Caco-2 (cell line): Measurements from ENCODE around the gene CMSS1. TPM values are rescaled to one million over a fixed set of nuclear protein-coding genes. Genes with fewer than 3 reads are reported as not detected.

ENCODE experiments used
- BruUV-seq: library from RNA; stranded (reverse); fragments of 400-500 nt; replicated peaks from 2 replicates; lab custom pipeline; 2021; lab: Mats Ljungman, UMichigan
- CTCF ChIA-PET: fragments of 300-600 bp; sonication (Branson Sonifier 250); formaldehyde crosslinking; loops from one replicate; lab custom pipeline; 2022; ENCODE audit warnings: antibody characterized with exemption; lab: Charles Lee
- POLR2A ChIA-PET: fragments of 300-600 bp; sonication (Branson Sonifier 250); formaldehyde crosslinking; loops from one replicate; lab custom pipeline; 2022; ENCODE audit warnings: antibody characterized with exemption; lab: Charles Lee
- DNase-seq, 2 experiments: peaks; one replicate each; pipeline versions ENCODE4 v3.0.0 to v3.0.0-alpha.2; 2020 to 2022
- H3K27me3 ChIP-seq: replicated peaks from 2 replicates; pipeline ENCODE4 v1.6.0; 2011; ENCODE audit warnings: low read length; ENCODE audit not compliant: control insufficient read depth, insufficient read depth
- H3K36me3 ChIP-seq: 2 replicates; pipeline ENCODE4 v1.5.1; 2011; ENCODE audit warnings: low read length; ENCODE audit not compliant: control insufficient read depth, insufficient read depth
- H3K4me1 ChIP-seq: fragments of 250-450 bp; sonication (Bioruptor Pico); 2 replicates; pipeline ENCODE4 v1.5.1; 2020; ENCODE audit warnings: mild to moderate bottlenecking
- H3K4me3 ChIP-seq: 2 replicates; pipeline ENCODE4 v1.5.1; 2011; ENCODE audit warnings: low read depth, mild to moderate bottlenecking, control low read depth, low read length
- H3K9me3 ChIP-seq: fragments of 250-450 bp; sonication (Bioruptor Pico); 2 replicates; pipeline ENCODE4 v1.5.1; 2020; ENCODE audit warnings: mild to moderate bottlenecking, moderate library complexity
- H3K27ac Mint-ChIP-seq: one replicate; pipeline ENCODE4 v1.8.0; 2022; ENCODE audit warnings: mixed read lengths; ENCODE audit not compliant: unreplicated experiment
- H3K27me3 Mint-ChIP-seq: one replicate; pipeline ENCODE4 v1.8.0; 2022; ENCODE audit warnings: mixed read lengths; ENCODE audit not compliant: insufficient read depth, unreplicated experiment
- H3K36me3 Mint-ChIP-seq: one replicate; pipeline ENCODE4 v1.8.0; 2022; ENCODE audit warnings: mild to moderate bottlenecking, mixed read lengths; ENCODE audit not compliant: insufficient read depth, unreplicated experiment
- H3K4me1 Mint-ChIP-seq: one replicate; pipeline ENCODE4 v1.8.0; 2022; ENCODE audit warnings: low read depth, mixed read lengths; ENCODE audit not compliant: unreplicated experiment
- H3K4me3 Mint-ChIP-seq: one replicate; pipeline ENCODE4 v1.8.0; 2022; ENCODE audit warnings: mild to moderate bottlenecking, moderate library complexity, mixed read lengths; ENCODE audit not compliant: unreplicated experiment
- H3K9me3 Mint-ChIP-seq: one replicate; pipeline ENCODE4 v1.8.0; 2022; ENCODE audit warnings: mixed read lengths; ENCODE audit not compliant: unreplicated experiment
- intact Hi-C: fragments of 100-400 bp; cut with micrococcal nuclease; formaldehyde crosslinking; loops from one replicate; pipeline ENCODE4 v1.10.0; 2022; ENCODE audit not compliant: unreplicated experiment
- total RNA-seq: library from RNA; stranded (reverse); gene quantifications from 2 replicates; pipeline ENCODE4 v1.2.3, GENCODE V29; 2022
- TF ChIP-seq, protein P1 (sequence below), 2 experiments: fragments of 200-600 bp in 1 of 2; IDR thresholded peaks; 1 replicate in 1 of 2; 2 replicates in 1 of 2; pipeline versions ENCODE4 v1.5.1 to v1.8.0; 2011 to 2022; ENCODE audit warnings: antibody characterized with exemption in 1 of 2, control low read depth in 1 of 2, inconsistent platforms in 1 of 2, low read depth in 1 of 2, low read length in 1 of 2, mild to moderate bottlenecking in 1 of 2, moderate library complexity in 1 of 2; ENCODE audit not compliant: insufficient read depth in 1 of 2, severe bottlenecking in 1 of 2, unreplicated experiment in 1 of 2

Gene CMSS1
- total RNA-seq, 1 experiment from 2014 or later = 54.4 TPM

DNA sequence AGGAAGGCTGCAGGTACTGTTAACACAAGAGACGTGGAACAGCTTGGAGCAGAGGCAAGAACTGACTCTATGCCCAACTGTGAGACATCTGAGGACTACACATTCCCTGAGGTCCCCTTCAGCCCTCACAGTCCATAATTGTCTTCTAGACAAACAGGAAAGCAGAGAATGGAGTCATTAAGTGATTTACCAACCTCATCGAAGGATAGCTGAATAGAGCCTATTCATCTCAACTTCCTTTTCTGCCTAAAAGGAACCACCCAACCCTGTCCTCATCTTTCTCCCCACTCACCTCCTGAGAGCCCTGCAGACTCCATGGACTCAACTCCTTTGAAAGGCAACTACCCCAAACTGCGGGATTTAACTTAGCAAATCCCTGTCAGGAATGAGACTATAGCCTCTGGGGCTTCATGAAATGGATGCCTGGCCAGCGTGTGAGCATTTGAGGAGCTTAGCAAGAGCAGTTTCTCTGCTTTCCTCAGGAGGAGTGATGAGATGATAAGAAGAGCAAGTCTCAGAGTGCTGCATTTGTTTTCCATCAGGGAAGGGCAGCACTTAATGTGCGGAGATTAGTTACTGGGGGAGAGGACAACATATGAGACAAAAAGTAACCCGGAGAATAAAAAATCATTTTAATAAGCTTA, 358.1 kb downstream of the CMSS1 start:
- ChIA-PET POLR2A (no interaction called here), CTCF (interaction anchor here (0.6 kb wide), 1 partner anchor 163 kb away, joined by 7 read pairs; no protein-coding TSS in a partner anchor)
- no peak overlapping the region for H3K4me3 Mint-ChIP-seq
- no peak overlapping the region for H3K27ac Mint-ChIP-seq
- peaks cover 23% of the 10 kb centered on the region for H3K36me3 Mint-ChIP-seq
- Histone ChIP-seq H3K36me3 (no peaks in the 10 kb centered on the region), H3K4me1 (no peaks in the 10 kb centered on the region), H3K9me3 (peaks cover 20% of the 10 kb centered on the region), H3K4me3 (no peak overlapping the region), H3K27me3 (no peaks in the 10 kb centered on the region)
- BruUV-seq = no TSS peak
- H3K4me1 Mint-ChIP-seq = no peaks in the 10 kb centered on the region
- H3K27me3 Mint-ChIP-seq = no peaks in the 10 kb centered on the region
- peaks cover 19% of the 10 kb centered on the region for H3K9me3 Mint-ChIP-seq
- intact Hi-C loops = no loop called here
- TF ChIP-seq, protein P1, sequence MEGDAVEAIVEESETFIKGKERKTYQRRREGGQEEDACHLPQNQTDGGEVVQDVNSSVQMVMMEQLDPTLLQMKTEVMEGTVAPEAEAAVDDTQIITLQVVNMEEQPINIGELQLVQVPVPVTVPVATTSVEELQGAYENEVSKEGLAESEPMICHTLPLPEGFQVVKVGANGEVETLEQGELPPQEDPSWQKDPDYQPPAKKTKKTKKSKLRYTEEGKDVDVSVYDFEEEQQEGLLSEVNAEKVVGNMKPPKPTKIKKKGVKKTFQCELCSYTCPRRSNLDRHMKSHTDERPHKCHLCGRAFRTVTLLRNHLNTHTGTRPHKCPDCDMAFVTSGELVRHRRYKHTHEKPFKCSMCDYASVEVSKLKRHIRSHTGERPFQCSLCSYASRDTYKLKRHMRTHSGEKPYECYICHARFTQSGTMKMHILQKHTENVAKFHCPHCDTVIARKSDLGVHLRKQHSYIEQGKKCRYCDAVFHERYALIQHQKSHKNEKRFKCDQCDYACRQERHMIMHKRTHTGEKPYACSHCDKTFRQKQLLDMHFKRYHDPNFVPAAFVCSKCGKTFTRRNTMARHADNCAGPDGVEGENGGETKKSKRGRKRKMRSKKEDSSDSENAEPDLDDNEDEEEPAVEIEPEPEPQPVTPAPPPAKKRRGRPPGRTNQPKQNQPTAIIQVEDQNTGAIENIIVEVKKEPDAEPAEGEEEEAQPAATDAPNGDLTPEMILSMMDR (IDR thresholded peaks at IDR 0.05; ENCODE audit: insufficient read depth in 1 of 2, low read depth in 1 of 2, low read length in 1 of 2, severe bottlenecking in 1 of 2, unreplicated experiment in 1 of 2) = no peak
- no peak for DNase-seq

DNA sequence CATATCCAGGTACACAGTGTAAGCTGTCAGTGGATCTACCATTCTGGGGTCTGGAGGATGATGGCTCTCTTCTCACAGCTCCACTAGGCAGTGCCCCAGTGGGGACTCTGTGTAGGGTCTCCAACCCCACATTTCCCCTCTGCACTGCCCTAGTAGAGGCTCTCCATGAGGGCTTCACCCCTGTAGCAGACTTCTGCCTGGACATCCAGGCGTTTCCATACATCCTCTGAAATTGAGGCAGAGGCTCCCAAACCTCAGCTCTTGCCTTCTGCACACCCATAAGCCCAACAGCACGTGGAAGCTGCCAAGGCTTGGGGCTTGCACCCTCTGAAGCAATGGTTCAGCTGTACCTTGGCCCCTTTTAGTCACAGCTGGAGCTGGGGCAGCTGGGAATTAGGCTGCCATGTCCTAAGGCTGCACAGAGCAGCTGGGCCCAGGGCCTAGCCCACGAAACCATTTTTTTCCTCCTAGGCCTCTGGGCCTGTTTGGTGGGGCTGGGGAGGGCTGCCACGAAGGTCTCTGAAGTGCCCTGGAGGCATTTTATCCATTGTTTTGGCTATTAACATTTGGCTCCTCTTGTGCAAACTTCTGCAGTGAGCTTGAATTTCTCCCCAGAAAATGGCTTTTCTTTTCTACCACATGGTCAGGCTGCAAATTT, 362.2 kb downstream of the CMSS1 start:
- DNase-seq = no peak
- no peak overlapping the region for H3K4me3 Mint-ChIP-seq
- ChIA-PET POLR2A (no interaction called here), CTCF (no interaction called here)
- Histone ChIP-seq H3K9me3 (peaks cover 20% of the 10 kb centered on the region), H3K27me3 (no peaks in the 10 kb centered on the region), H3K36me3 (no peaks in the 10 kb centered on the region), H3K4me3 (no peak overlapping the region), H3K4me1 (no peaks in the 10 kb centered on the region)
- H3K9me3 Mint-ChIP-seq = peaks cover 19% of the 10 kb centered on the region
- intact Hi-C loops = no loop called here
- H3K27me3 Mint-ChIP-seq = no peaks in the 10 kb centered on the region
- BruUV-seq = no TSS peak
- TF ChIP-seq, protein P1 (IDR thresholded peaks at IDR 0.05; ENCODE audit: insufficient read depth in 1 of 2, low read depth in 1 of 2, low read length in 1 of 2, severe bottlenecking in 1 of 2, unreplicated experiment in 1 of 2) = no peak
- H3K27ac Mint-ChIP-seq = no peak overlapping the region
- H3K4me1 Mint-ChIP-seq = no peaks in the 10 kb centered on the region
- peaks cover 23% of the 10 kb centered on the region for H3K36me3 Mint-ChIP-seq

DNA sequence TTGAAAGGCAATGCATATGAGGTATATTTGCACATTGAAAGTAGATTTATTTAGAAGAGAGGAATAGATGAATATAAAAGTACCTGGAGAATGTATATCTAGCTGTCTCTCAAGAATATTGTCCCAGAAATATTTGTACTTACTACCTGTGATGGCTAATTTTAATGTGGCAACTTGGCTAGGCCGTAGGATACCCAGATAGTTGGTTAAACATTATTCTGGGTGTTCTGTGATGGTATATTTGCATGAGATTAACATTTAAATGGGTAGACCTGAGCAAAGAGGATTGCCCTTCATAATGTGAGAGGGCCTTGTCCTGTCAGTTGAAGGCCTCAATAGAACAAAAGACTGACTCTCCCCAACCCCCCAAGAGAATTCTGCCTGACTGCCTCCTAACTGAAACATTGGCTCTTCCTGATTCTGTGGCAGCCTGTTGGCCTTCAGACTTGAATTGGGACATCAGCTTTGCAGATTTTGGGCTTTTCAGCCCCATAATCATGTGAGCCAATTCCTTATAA, 366.0 kb downstream of the CMSS1 start:
- H3K4me3 ChIP-seq = no peak overlapping the region
- Mint-ChIP-seq H3K4me1 (no peaks in the 10 kb centered on the region), H3K27me3 (no peaks in the 10 kb centered on the region), H3K4me3 (no peak overlapping the region), H3K27ac (no peak overlapping the region), H3K9me3 (peaks cover 16% of the 10 kb centered on the region), H3K36me3 (peaks cover 20% of the 10 kb centered on the region)
- intact Hi-C loops = no loop called here
- no peak for DNase-seq
- BruUV-seq = no TSS peak
- peaks cover 12% of the 10 kb centered on the region for H3K9me3 ChIP-seq
- no peaks in the 10 kb centered on the region for H3K4me1 ChIP-seq
- TF ChIP-seq, protein P1 (IDR thresholded peaks at IDR 0.05; ENCODE audit: insufficient read depth in 1 of 2, low read depth in 1 of 2, low read length in 1 of 2, severe bottlenecking in 1 of 2, unreplicated experiment in 1 of 2) = no peak
- ChIA-PET POLR2A (no interaction called here), CTCF (no interaction called here)
- H3K27me3 ChIP-seq = no peaks in the 10 kb centered on the region
- H3K36me3 ChIP-seq = no peaks in the 10 kb centered on the region
